Ascending aorta (tissue), 2 donors: ENCODE results near the gene RELB. TPM values are rescaled to one million over a fixed set of nuclear protein-coding genes. Genes with fewer than 3 reads are reported as not detected.

Source experiments
- DNase-seq, 2 donors: peaks; one replicate each; pipeline ENCODE4 v3.0.0-alpha.2; 2019; ENCODE audit warnings: low spot score in 2 of 2
- H3K27ac ChIP-seq, 2 donors: fragments of 200-600 bp; sonication (generic); one replicate each; pipeline ENCODE4 v1.5.1; 2016 to 2017; ENCODE audit warnings: mild to moderate bottlenecking in 1 of 2
- H3K27me3 ChIP-seq: fragments of 200-600 bp; sonication (generic); one replicate; pipeline ENCODE4 v1.5.1; 2017
- H3K36me3 ChIP-seq, 2 donors: fragments of 200-600 bp; sonication (generic); one replicate each; pipeline ENCODE4 v1.5.1; 2016
- H3K4me1 ChIP-seq, 2 donors: fragments of 200-600 bp; sonication (generic); one replicate each; pipeline ENCODE4 v1.5.1; 2016 to 2017; ENCODE audit warnings: mild to moderate bottlenecking in 1 of 2
- H3K4me3 ChIP-seq, 2 donors: fragments of 200-600 bp; sonication (generic); one replicate each; pipeline ENCODE4 v1.5.1; 2016 to 2017; ENCODE audit warnings: mild to moderate bottlenecking in 1 of 2
- H3K9me3 ChIP-seq, 2 donors: fragments of 200-600 bp; sonication (generic); one replicate each; pipeline ENCODE4 v1.5.1; 2016
- intact Hi-C: fragments of 100-400 bp; cut with DNase I; formaldehyde crosslinking; loops from one replicate; pipeline ENCODE4 v1.15.1; 2023
- total RNA-seq: library from RNA; depleted of rRNA; stranded (reverse); fragments of >200 nt; gene quantifications from one replicate; pipeline ENCODE4 v1.1.0, GENCODE V29; 2016
- TF ChIP-seq, protein P1 (sequence below), 3 experiments: fragments of 200-600 bp in 2 of 3; fragments of 450-650 bp in 1 of 3; sonication (generic) in 2 of 3; IDR thresholded peaks; one replicate each; pipeline ENCODE4 v1.5.1; 2016 to 2019; ENCODE audit warnings: antibody characterized with exemption in 3 of 3, mild to moderate bottlenecking in 1 of 3, moderate library complexity in 1 of 3

RELB gene, protein sequence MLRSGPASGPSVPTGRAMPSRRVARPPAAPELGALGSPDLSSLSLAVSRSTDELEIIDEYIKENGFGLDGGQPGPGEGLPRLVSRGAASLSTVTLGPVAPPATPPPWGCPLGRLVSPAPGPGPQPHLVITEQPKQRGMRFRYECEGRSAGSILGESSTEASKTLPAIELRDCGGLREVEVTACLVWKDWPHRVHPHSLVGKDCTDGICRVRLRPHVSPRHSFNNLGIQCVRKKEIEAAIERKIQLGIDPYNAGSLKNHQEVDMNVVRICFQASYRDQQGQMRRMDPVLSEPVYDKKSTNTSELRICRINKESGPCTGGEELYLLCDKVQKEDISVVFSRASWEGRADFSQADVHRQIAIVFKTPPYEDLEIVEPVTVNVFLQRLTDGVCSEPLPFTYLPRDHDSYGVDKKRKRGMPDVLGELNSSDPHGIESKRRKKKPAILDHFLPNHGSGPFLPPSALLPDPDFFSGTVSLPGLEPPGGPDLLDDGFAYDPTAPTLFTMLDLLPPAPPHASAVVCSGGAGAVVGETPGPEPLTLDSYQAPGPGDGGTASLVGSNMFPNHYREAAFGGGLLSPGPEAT
- 8.7 TPM for total RNA-seq

DNA sequence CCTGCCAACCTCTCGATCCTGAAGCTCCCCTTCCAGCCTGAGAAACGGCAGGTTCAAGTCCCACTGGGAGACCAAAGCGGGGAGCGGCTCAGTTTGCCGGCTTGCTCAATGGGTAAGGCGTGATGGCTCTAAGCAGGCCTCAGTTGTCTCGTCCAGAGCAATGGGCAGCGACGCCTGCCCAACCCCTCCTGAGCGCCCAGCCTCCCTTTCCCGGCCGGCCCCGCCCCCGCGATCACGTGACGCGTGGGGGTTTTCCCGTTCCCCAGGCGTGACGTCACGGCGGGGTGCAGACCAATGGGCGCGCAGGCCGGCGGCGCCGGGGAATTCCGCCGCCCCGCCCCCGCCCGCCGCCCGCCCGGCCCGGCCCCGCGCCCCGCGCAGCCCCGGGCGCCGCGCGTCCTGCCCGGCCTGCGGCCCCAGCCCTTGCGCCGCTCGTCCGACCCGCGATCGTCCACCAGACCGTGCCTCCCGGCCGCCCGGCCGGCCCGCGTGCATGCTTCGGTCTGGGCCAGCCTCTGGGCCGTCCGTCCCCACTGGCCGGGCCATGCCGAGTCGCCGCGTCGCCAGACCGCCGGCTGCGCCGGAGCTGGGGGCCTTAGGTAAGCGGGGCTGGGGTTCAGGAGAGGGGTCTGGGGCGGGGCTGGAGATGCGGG is at the start of gene RELB:
RELB (plus strand) TSS at position 378 of the 653 bp plus-strand sequence; CDS start at position 494, 116 bp downstream.
- TF ChIP-seq, protein P1, sequence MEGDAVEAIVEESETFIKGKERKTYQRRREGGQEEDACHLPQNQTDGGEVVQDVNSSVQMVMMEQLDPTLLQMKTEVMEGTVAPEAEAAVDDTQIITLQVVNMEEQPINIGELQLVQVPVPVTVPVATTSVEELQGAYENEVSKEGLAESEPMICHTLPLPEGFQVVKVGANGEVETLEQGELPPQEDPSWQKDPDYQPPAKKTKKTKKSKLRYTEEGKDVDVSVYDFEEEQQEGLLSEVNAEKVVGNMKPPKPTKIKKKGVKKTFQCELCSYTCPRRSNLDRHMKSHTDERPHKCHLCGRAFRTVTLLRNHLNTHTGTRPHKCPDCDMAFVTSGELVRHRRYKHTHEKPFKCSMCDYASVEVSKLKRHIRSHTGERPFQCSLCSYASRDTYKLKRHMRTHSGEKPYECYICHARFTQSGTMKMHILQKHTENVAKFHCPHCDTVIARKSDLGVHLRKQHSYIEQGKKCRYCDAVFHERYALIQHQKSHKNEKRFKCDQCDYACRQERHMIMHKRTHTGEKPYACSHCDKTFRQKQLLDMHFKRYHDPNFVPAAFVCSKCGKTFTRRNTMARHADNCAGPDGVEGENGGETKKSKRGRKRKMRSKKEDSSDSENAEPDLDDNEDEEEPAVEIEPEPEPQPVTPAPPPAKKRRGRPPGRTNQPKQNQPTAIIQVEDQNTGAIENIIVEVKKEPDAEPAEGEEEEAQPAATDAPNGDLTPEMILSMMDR (IDR thresholded peaks at IDR 0.05), result no peak
- Histone ChIP-seq H3K27ac (peak within 1 kb of the TSS; percentile 99 to 100), H3K4me1 (peaks cover 0 to 5% of the 10 kb centered on the region in 2 donors), H3K4me3 (peak within 1 kb of the TSS; percentile 82 to 100), H3K27me3 (no peaks in the 10 kb centered on the region), H3K9me3 (no peaks in the 10 kb centered on the region), H3K36me3 (peaks cover 0 to 5% of the 10 kb centered on the region in 2 donors)
- DNase-seq, result peak; percentile 73 to 97
- intact Hi-C loops, result loop anchor here (1.0 to 5.0 kb wide), 5 partner anchors 46 to 506 kb away; partner anchors contain the start of genes CLPTM1, TOMM40 and VASP

DNA sequence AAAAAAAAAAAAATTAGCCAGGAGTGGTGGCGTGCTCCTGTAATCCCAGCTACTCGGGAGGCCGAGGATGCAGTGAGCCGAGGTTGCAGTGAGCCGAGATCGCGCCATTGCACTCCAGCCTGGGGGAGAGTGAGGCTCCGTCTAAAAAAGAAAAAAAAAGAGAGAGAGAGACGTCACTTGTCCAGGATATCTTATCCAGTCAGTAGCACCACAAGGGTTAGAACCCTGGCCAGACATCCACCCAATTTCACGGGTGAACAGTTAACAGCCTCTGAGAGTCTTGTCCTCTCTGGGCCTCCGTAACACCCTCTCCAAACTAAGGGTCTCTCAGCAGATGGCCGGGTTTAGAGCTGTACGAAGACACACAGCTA is 47.0 kb upstream of the RELB start:
- DNase-seq, result no peak
- TF ChIP-seq, protein P1 (IDR thresholded peaks at IDR 0.05), result no peak
- Histone ChIP-seq H3K36me3 (peaks cover 0 to 6% of the 10 kb centered on the region in 2 donors), H3K27me3 (no peaks in the 10 kb centered on the region), H3K4me1 (peaks cover 10 to 30% of the 10 kb centered on the region in 2 donors), H3K27ac (peak overlapping the region; percentile 89 to 91), H3K4me3 (peak overlapping the region; percentile 73 to 98), H3K9me3 (no peaks in the 10 kb centered on the region)
- intact Hi-C loops, result loop anchor here (1.0 to 2.0 kb wide), 2 partner anchors 63 to 139 kb away; partner anchors contain the start of genes PPP1R37 and TOMM40

DNA sequence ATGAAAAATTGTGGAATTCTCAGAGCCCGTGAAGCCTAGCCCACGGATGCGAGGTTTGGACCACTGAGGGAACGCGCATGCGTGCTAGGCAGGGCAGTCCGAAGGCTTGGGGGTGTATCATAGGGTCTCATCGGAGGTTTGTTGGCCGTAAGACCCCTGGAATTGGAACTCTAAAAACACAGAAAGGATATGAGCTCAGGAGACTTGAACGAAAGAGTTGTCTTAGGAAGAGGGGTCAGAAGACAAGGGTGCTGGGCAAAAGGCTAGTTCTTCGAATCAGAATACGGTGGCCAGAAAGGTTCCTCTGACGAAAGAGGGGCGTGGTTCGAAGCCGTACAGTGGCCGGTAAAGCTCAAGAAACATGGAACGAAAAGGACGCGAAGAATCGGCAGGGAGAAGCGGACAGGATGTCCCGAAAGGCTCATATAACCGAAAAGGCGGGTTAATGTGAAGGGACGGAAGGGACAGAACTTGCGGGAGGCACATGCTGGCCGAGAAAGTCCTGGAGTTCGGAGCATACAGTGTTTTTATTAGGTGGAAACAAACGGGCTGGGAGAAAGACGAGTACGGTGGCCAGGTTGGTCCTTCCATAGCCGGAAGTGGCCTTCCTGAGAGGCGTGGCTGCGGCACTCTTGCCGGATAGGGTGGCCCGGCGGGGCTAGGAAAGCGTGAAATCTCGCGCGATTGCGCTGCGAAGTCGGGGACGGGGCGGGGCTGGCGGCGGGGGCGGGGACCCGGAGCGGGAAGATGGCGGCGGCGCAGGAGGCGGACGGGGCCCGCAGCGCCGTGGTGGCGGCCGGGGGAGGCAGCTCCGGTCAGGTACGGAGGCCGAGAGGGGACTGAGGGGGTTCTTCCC is 46.4 kb upstream of the RELB start, which contains the start of gene CLPTM1:
CLPTM1 (plus strand) TSS at position 732 of the 856 bp plus-strand sequence; CDS start at position 748, 16 bp downstream.
- Histone ChIP-seq H3K4me3 (peak within 1 kb of the TSS; percentile 73 to 98), H3K36me3 (peaks cover 0 to 6% of the 10 kb centered on the region in 2 donors), H3K27me3 (no peaks in the 10 kb centered on the region), H3K4me1 (peaks cover 10 to 30% of the 10 kb centered on the region in 2 donors), H3K27ac (peak within 1 kb of the TSS; percentile 89 to 91), H3K9me3 (no peaks in the 10 kb centered on the region)
- TF ChIP-seq, protein P1 (IDR thresholded peaks at IDR 0.05), result peak in 1 of 3 experiments; percentile 28
- intact Hi-C loops, result loop anchor here (1.0 to 5.0 kb wide), 5 partner anchors 40 to 222 kb away; partner anchors contain the start of genes BLOC1S3, PPP1R37, RELB and TOMM40
- DNase-seq, result peak; percentile 87 to 98

DNA sequence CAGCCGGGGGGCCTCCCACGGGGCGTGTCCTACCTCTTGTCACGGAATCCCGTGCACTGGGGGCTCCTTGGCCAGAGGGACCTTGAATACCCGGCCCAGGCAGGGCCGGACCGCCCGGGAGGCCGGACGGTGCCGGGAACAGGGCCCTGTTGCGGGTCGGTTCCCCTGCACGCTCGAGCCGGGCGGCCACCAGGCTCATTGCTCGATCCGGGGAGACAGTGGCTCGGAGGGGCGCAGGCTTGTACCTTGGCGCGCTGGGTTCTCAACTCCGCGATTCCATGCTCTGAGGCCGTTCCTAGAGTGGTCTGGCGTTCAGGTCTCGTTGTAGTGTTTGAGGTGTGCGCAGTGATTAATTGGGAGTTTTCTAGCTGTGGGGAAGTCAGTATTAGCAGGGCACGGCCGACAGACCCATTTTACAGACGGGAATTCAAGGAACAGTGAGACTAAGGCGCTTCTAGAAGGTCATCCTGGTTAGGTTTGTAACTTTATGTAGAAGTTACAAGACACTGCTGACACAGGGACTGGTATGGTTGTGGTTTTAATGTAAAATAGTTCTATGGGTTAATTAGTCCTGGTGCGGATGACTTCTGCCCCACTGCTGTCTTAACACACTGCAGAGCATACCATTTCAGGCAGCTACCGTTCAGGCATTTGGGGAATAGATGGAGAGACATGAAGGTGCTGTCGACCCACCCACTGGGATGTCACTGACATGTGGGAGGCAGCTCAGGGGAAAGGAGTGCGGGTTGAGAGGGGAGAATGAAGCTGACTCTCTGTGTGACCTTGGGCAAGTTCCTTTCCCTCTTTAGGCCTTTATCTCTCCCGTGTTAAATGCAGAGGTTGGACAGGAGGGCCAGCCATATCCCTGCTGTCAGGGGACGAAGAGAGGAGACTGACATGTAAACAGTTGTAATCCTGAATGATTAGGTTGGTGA is 45.5 kb upstream of the RELB start:
- Histone ChIP-seq H3K4me3 (peak overlapping the region; percentile 73 to 98), H3K27ac (peak overlapping the region; percentile 89 to 91), H3K4me1 (peaks cover 10 to 30% of the 10 kb centered on the region in 2 donors), H3K36me3 (peaks cover 0 to 4% of the 10 kb centered on the region in 2 donors), H3K9me3 (no peaks in the 10 kb centered on the region), H3K27me3 (no peaks in the 10 kb centered on the region)
- no peak for DNase-seq
- intact Hi-C loops, result loop anchor here (1.0 to 5.0 kb wide), 4 partner anchors 40 to 222 kb away; partner anchors contain the start of genes BLOC1S3, PPP1R37, RELB and TRAPPC6A
- TF ChIP-seq, protein P1 (IDR thresholded peaks at IDR 0.05), result no peak
